Islet of Langerhans (tissue), 1 donor: ENCODE data around the gene NF2.

Source experiments
- FAIRE-seq: peaks from one replicate; lab custom pipeline; 2011; peaks lifted over from hg19 to GRCh38; lab: Jason Lieb, UNC

NF2 gene

GRCh38 chr22:29670626-29671025 lies 67.2 kb downstream of the NF2 start:
- no peak for FAIRE-seq

GRCh38 chr22:29673361-29674066 lies 70.1 kb downstream of the NF2 start:
- FAIRE-seq: no peak

GRCh38 chr22:29674121-29674520 lies 70.7 kb downstream of the NF2 start:
- FAIRE-seq: no peak

GRCh38 chr22:29679316-29679715 lies 75.9 kb downstream of the NF2 start:
- FAIRE-seq: no peak

- FAIRE-seq: no peak
These were observed 80.1 kb downstream of the NF2 start for GRCh38 chr22:29683536-29683935.

GRCh38 chr22:29684244-29684643 lies 80.8 kb downstream of the NF2 start:
- FAIRE-seq: no peak

- no peak for FAIRE-seq
These were observed 85.9 kb downstream of the NF2 start for GRCh38 chr22:29689206-29689879.

- no peak for FAIRE-seq
These were observed 86.4 kb downstream of the NF2 start for GRCh38 chr22:29689880-29690213.

GRCh38 chr22:29690476-29690875 lies 87.0 kb downstream of the NF2 start:
- no peak for FAIRE-seq

GRCh38 chr22:29691636-29692326 lies 88.3 kb downstream of the NF2 start:
- FAIRE-seq: no peak

GRCh38 chr22:29692327-29692640 lies 88.9 kb downstream of the NF2 start:
- FAIRE-seq: no peak

- FAIRE-seq: no peak
These were observed 89.7 kb downstream of the NF2 start for GRCh38 chr22:29693161-29693560.

- no peak for FAIRE-seq
These were observed 90.2 kb downstream of the NF2 start for GRCh38 chr22:29693671-29694070.

GRCh38 chr22:29695129-29695926 lies 91.9 kb downstream of the NF2 start:
- no peak for FAIRE-seq

- FAIRE-seq: no peak
These were observed 94.6 kb downstream of the NF2 start for GRCh38 chr22:29697853-29698598.

GRCh38 chr22:29700206-29700899 lies 96.9 kb downstream of the NF2 start:
- no peak for FAIRE-seq

- no peak for FAIRE-seq
These were observed 97.4 kb downstream of the NF2 start for GRCh38 chr22:29700900-29701154.

GRCh38 chr22:29701155-29701999 lies 97.9 kb downstream of the NF2 start:
- FAIRE-seq: peak; percentile 77

- peak; percentile 24 for FAIRE-seq
These were observed 98.8 kb downstream of the NF2 start for GRCh38 chr22:29702000-29702930.
